ENCODE data around the gene COL5A2.

COL5A2 gene

GRCh38 chr2:189179570-189179950, at the start of gene COL5A2:
Gene COL5A2 (minus strand): TSS chr2:189179761. CDS start chr2:189179604, 157 bp downstream.
- DNase-seq (ENCODE audit: low read depth) = peak; percentile 94
- H3K4me3 ChIP-seq (ENCODE audit: control insufficient read depth, low read depth, low read length) = peak within 1 kb of the TSS; percentile 87
- TF ChIP-seq CTCF (conservative IDR thresholded peaks at IDR 0.05; ENCODE audit: control insufficient read depth, insufficient read depth, low read depth, low read length) = no peak

GRCh38 chr2:189226017-189226416, 46.5 kb upstream of the COL5A2 start:
- H3K4me3 ChIP-seq (ENCODE audit: control insufficient read depth, low read depth, low read length) = no peak overlapping the region
- DNase-seq (ENCODE audit: low read depth) = no peak
- TF ChIP-seq CTCF (conservative IDR thresholded peaks at IDR 0.05; ENCODE audit: control insufficient read depth, insufficient read depth, low read depth, low read length) = no peak

GRCh38 chr2:189225032-189225431, 45.5 kb upstream of the COL5A2 start:
- no peak overlapping the region for H3K4me3 ChIP-seq (ENCODE audit: control insufficient read depth, low read depth, low read length)
- DNase-seq (ENCODE audit: low read depth) = no peak
- TF ChIP-seq CTCF (conservative IDR thresholded peaks at IDR 0.05; ENCODE audit: control insufficient read depth, insufficient read depth, low read depth, low read length) = no peak

- H3K4me3 ChIP-seq (ENCODE audit: control insufficient read depth, low read depth, low read length) = no peak overlapping the region
- DNase-seq (ENCODE audit: low read depth) = peak; percentile 52
- no peak for TF ChIP-seq CTCF (conservative IDR thresholded peaks at IDR 0.05; ENCODE audit: control insufficient read depth, insufficient read depth, low read depth, low read length)
These were observed 43.0 kb upstream of the COL5A2 start for GRCh38 chr2:189222468-189223105.

- no peak for TF ChIP-seq CTCF (conservative IDR thresholded peaks at IDR 0.05; ENCODE audit: control insufficient read depth, insufficient read depth, low read depth, low read length)
- DNase-seq (ENCODE audit: low read depth) = peak; percentile 70
- no peak overlapping the region for H3K4me3 ChIP-seq (ENCODE audit: control insufficient read depth, low read depth, low read length)
These were observed 42.4 kb upstream of the COL5A2 start for GRCh38 chr2:189221811-189222467.

- no peak overlapping the region for H3K4me3 ChIP-seq (ENCODE audit: control insufficient read depth, low read depth, low read length)
- no peak for DNase-seq (ENCODE audit: low read depth)
- TF ChIP-seq CTCF (conservative IDR thresholded peaks at IDR 0.05; ENCODE audit: control insufficient read depth, insufficient read depth, low read depth, low read length) = no peak
These were observed 38.7 kb upstream of the COL5A2 start for GRCh38 chr2:189218236-189218635.
